Panc1 (cell line): Measurements from ENCODE around the gene NVL. TPM values are rescaled to one million over a fixed set of nuclear protein-coding genes. Genes with fewer than 3 reads are reported as not detected.

Source experiments
- ATAC-seq: fragments of 200-7000 bp; cut with Tn5 transposase; 2 replicates; pipeline ENCODE4 v1.9.1; 2020; ENCODE audit warnings: mild to moderate bottlenecking, moderate library complexity
- BruUV-seq: library from RNA; stranded (reverse); fragments of 400-500 nt; replicated peaks from 2 replicates; lab custom pipeline; 2021; lab: Mats Ljungman, UMichigan
- CTCF ChIA-PET: fragments of 300-600 bp; sonication (Branson Sonifier 250); formaldehyde crosslinking; loops from one replicate; lab custom pipeline; 2022; ENCODE audit warnings: antibody characterized with exemption; lab: Charles Lee
- POLR2A ChIA-PET: fragments of 300-600 bp; sonication (Branson Sonifier 250); formaldehyde crosslinking; loops from one replicate; lab custom pipeline; 2022; ENCODE audit warnings: antibody characterized with exemption; lab: Charles Lee
- DNase-seq: peaks from one replicate; pipeline ENCODE4 v3.0.0-alpha.2; 2010; ENCODE audit warnings: low read depth, low spot score
- H3K27ac ChIP-seq: 2 replicates; pipeline ENCODE4 v1.5.1; 2011; ENCODE audit warnings: mild to moderate bottlenecking, low read length, inconsistent platforms
- H3K27me3 ChIP-seq: fragments of 200-500 bp; sonication (Bioruptor generic); 2 replicates; pipeline ENCODE4 v1.6.0; 2014; ENCODE audit warnings: low read length, inconsistent platforms; ENCODE audit not compliant: control insufficient read depth, insufficient read depth
- H3K36me3 ChIP-seq: fragments of 200-500 bp; sonication (Bioruptor generic); 2 replicates; pipeline ENCODE4 v1.5.1; 2014; ENCODE audit warnings: inconsistent platforms, mild to moderate bottlenecking, low read length, moderate library complexity; ENCODE audit not compliant: control insufficient read depth, insufficient read depth
- H3K4me1 ChIP-seq: 2 replicates; pipeline ENCODE4 v1.5.1; 2011; ENCODE audit warnings: inconsistent platforms, mild to moderate bottlenecking, low read length, moderate library complexity; ENCODE audit not compliant: control insufficient read depth, insufficient read depth
- H3K4me3 ChIP-seq, 2 experiments: 2 replicates each; pipeline ENCODE4 v1.5.1; 2011 to 2012; ENCODE audit warnings: low read depth in 2 of 2, low read length in 2 of 2, mild to moderate bottlenecking in 2 of 2, inconsistent platforms in 1 of 2, moderate library complexity in 1 of 2
- H3K9me3 ChIP-seq: fragments of 200-500 bp; sonication (Bioruptor generic); 2 replicates; pipeline ENCODE4 v1.5.1; 2014; ENCODE audit warnings: low read depth, mild to moderate bottlenecking, inconsistent platforms, low read length, moderate library complexity; ENCODE audit not compliant: control insufficient read depth, insufficient read depth
- POLR2AphosphoS5 ChIP-seq: IDR thresholded peaks from 2 replicates; pipeline ENCODE4 v1.6.1; 2012; ENCODE audit warnings: mild to moderate bottlenecking, low read depth, low read length, moderate library complexity
- SIN3A ChIP-seq: IDR thresholded peaks from 2 replicates; pipeline ENCODE4 v1.6.1; 2012; ENCODE audit warnings: low read depth, mild to moderate bottlenecking, low read length, moderate library complexity, borderline replicate concordance; ENCODE audit not compliant: insufficient read depth
- TCF7L2 ChIP-seq: IDR thresholded peaks from 2 replicates; pipeline ENCODE4 v1.6.1; 2011; ENCODE audit warnings: mild to moderate bottlenecking, low read depth, low read length, inconsistent platforms
- in situ Hi-C: cut with HindIII; loops from 2 replicates; pipeline ENCODE4 v1.10.0; 2016; ENCODE audit warnings: low sequenced_read_pairs, low pct_unique_long_range_greater_than_20kb
- intact Hi-C: fragments of 100-400 bp; cut with micrococcal nuclease; formaldehyde crosslinking; loops from one replicate; pipeline ENCODE4 v1.10.0; 2022; ENCODE audit not compliant: unreplicated experiment
- total RNA-seq: library from RNA; stranded (reverse); gene quantifications from one replicate; pipeline ENCODE4 v1.2.1, GENCODE V29; 2021; ENCODE audit not compliant: unreplicated experiment
- TF ChIP-seq, protein P1 (sequence below): fragments of 450-650 bp; IDR thresholded peaks from 2 replicates; pipeline ENCODE4 v1.5.1; 2017; ENCODE audit warnings: mild to moderate bottlenecking
- TF ChIP-seq, protein P2 (sequence below), 2 experiments: IDR thresholded peaks; 2 replicates each; pipeline ENCODE4 v1.6.1; 2011 to 2012; ENCODE audit warnings: low read depth in 2 of 2, control low read depth in 1 of 2, low read length in 1 of 2, mild to moderate bottlenecking in 1 of 2, moderate library complexity in 1 of 2; ENCODE audit not compliant: insufficient read depth in 1 of 2

The NVL gene
- total RNA-seq, 1 experiment from 2014 or later, result 25.0 TPM

DNA sequence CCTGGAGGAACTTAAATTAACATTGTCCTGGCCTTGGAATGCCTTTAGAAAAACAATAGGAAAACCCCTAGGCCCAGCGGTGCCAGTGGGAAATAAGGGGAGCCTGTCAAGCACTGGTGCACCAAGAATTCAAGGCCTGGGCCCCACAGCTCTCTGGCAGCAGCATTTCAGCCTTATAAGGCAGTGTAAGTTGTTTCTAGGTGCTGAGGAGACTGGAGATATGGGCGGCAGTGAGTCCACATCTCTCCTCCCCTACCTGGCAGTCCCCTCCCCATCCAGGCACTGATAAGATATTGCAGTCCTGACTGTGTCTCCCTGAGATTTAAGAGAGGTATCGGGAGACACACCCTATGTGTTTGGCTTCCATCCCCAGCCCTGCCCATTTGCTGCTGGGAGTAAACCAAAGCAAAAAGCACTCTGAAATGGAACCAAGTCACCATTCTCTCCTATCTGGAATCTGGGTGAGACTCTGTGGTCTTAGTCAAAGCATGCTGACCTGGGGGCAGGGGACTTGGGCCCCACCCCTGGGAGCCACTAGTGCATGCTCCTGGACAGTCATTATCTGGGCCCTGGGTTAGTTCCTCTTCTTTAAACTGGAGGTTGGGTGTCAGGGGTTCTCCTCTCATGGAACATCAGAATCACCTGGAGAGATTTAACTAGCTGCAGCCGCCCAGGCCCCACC, 116.4 kb downstream of the NVL start:
- no peak for DNase-seq
- in situ Hi-C loops, result no loop called here
- no peak for TF ChIP-seq SIN3A
- ATAC-seq, result no peak
- H3K4me3 ChIP-seq, result no peak overlapping the region
- no peak overlapping the region for H3K27ac ChIP-seq
- H3K4me1 ChIP-seq, result 0 out of 2 replicates have a peak, but pooled peaks cover 4% of the 10 kb centered on the region
- no TSS peak for BruUV-seq
- no peaks in the 10 kb centered on the region for H3K27me3 ChIP-seq
- intact Hi-C loops, result no loop called here
- ChIA-PET POLR2A (no interaction called here), CTCF (no interaction called here)
- H3K36me3 ChIP-seq, result no peaks in the 10 kb centered on the region
- no peaks in the 10 kb centered on the region for H3K9me3 ChIP-seq

DNA sequence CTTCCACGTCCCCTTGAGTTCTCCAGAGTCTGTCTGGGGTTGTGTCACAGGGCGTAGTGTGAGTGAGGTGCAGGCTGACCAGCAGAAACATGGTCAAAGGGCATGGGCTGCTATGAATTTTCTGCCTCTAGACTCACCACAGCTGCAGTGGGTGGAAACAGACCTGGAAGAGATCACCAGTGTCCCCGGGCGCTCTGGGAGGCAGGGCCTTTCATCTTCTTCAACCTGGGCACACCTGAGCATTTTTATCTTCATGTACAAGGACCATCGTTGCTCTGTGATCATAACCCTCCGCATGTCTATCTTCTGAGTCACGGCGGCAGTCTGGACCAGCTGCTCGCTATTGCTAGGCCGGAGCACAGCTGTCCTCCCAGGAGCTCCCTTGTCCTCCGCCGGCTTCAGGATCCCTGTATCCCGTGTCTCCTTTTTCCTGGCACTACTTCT, 117.3 kb downstream of the NVL start:
- Histone ChIP-seq H3K4me3 (no peak overlapping the region), H3K36me3 (no peaks in the 10 kb centered on the region), H3K9me3 (no peaks in the 10 kb centered on the region), H3K27me3 (no peaks in the 10 kb centered on the region), H3K4me1 (0 out of 2 replicates have a peak, but pooled peaks cover 4% of the 10 kb centered on the region), H3K27ac (no peak overlapping the region)
- ChIA-PET CTCF (no interaction called here), POLR2A (interaction anchor here (0.6 kb wide), 1 partner anchor 106 kb away, joined by 6 read pairs; no protein-coding TSS in a partner anchor)
- TF ChIP-seq, protein P1, sequence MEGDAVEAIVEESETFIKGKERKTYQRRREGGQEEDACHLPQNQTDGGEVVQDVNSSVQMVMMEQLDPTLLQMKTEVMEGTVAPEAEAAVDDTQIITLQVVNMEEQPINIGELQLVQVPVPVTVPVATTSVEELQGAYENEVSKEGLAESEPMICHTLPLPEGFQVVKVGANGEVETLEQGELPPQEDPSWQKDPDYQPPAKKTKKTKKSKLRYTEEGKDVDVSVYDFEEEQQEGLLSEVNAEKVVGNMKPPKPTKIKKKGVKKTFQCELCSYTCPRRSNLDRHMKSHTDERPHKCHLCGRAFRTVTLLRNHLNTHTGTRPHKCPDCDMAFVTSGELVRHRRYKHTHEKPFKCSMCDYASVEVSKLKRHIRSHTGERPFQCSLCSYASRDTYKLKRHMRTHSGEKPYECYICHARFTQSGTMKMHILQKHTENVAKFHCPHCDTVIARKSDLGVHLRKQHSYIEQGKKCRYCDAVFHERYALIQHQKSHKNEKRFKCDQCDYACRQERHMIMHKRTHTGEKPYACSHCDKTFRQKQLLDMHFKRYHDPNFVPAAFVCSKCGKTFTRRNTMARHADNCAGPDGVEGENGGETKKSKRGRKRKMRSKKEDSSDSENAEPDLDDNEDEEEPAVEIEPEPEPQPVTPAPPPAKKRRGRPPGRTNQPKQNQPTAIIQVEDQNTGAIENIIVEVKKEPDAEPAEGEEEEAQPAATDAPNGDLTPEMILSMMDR, result no peak
- TF ChIP-seq, protein P2, sequence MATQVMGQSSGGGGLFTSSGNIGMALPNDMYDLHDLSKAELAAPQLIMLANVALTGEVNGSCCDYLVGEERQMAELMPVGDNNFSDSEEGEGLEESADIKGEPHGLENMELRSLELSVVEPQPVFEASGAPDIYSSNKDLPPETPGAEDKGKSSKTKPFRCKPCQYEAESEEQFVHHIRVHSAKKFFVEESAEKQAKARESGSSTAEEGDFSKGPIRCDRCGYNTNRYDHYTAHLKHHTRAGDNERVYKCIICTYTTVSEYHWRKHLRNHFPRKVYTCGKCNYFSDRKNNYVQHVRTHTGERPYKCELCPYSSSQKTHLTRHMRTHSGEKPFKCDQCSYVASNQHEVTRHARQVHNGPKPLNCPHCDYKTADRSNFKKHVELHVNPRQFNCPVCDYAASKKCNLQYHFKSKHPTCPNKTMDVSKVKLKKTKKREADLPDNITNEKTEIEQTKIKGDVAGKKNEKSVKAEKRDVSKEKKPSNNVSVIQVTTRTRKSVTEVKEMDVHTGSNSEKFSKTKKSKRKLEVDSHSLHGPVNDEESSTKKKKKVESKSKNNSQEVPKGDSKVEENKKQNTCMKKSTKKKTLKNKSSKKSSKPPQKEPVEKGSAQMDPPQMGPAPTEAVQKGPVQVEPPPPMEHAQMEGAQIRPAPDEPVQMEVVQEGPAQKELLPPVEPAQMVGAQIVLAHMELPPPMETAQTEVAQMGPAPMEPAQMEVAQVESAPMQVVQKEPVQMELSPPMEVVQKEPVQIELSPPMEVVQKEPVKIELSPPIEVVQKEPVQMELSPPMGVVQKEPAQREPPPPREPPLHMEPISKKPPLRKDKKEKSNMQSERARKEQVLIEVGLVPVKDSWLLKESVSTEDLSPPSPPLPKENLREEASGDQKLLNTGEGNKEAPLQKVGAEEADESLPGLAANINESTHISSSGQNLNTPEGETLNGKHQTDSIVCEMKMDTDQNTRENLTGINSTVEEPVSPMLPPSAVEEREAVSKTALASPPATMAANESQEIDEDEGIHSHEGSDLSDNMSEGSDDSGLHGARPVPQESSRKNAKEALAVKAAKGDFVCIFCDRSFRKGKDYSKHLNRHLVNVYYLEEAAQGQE (IDR thresholded peaks at IDR 0.05; ENCODE audit: insufficient read depth in 1 of 2, low read depth in 2 of 2, low read length in 1 of 2), result no peak
- TF ChIP-seq POLR2AphosphoS5, result no peak
- no peak for TF ChIP-seq SIN3A
- no peak for TF ChIP-seq TCF7L2
- in situ Hi-C loops (no loop called here), intact Hi-C loops (no loop called here)
- no TSS peak for BruUV-seq
- 0 out of 2 replicates have a peak, but pooled peaks have one; percentile 37 for ATAC-seq
- DNase-seq, result no peak
